H1 (cell line): ENCODE measurements around the gene MFAP1. TPM values are rescaled to one million over a fixed set of nuclear protein-coding genes. Genes with fewer than 3 reads are reported as not detected.
A peak's percentile ranks its signal among the peaks of the same experiment; 100 is the strongest.

Source experiments
- CTCF ChIA-PET: fragments of 300-600 bp; sonication (Branson Sonifier 250); formaldehyde crosslinking; loops from one replicate; lab custom pipeline; 2021; ENCODE audit not compliant: partially characterized antibody; lab: Charles Lee
- POLR2A ChIA-PET: fragments of 300-600 bp; sonication (Branson Sonifier 250); formaldehyde crosslinking; loops from one replicate; lab custom pipeline; 2021; ENCODE audit warnings: inconsistent platforms; ENCODE audit not compliant: partially characterized antibody; lab: Charles Lee
- DNase-seq, 2 experiments: peaks; one replicate each; pipeline versions ENCODE4 v3.0.0 to v3.0.0-alpha.2; 2010 to 2022; ENCODE audit warnings: low spot score in 2 of 2, low read depth in 1 of 2, mixed read lengths in 1 of 2
- FAIRE-seq: peaks from 2 replicates; lab custom pipeline; 2011; peaks lifted over from hg19 to GRCh38; lab: Jason Lieb, UNC
- H2AFZ ChIP-seq: 2 replicates; pipeline ENCODE4 v1.8.1; 2012; ENCODE audit warnings: low read length, inconsistent platforms
- H2AK5ac ChIP-seq: 2 replicates; pipeline ENCODE4 v1.6.1; 2013; ENCODE audit warnings: low read depth, low read length
- H2BK120ac ChIP-seq: replicated peaks from 2 replicates; pipeline ENCODE3; 2013; ENCODE audit warnings: low read depth, low read length, inconsistent platforms
- H2BK12ac ChIP-seq: 2 replicates; pipeline ENCODE4 v1.6.1; 2013; ENCODE audit warnings: low read depth, low read length
- H2BK15ac ChIP-seq: 2 replicates; pipeline ENCODE4 v1.6.1; 2013; ENCODE audit warnings: low read length
- H2BK20ac ChIP-seq: 2 replicates; pipeline ENCODE4 v1.6.1; 2013; ENCODE audit warnings: low read length
- H2BK5ac ChIP-seq: 2 replicates; pipeline ENCODE4 v1.6.1; 2013; ENCODE audit warnings: low read depth, low read length
- H3K14ac ChIP-seq: 2 replicates; pipeline ENCODE4 v1.6.1; 2013; ENCODE audit warnings: inconsistent platforms; ENCODE audit not compliant: insufficient read length
- H3K18ac ChIP-seq: 2 replicates; pipeline ENCODE4 v1.6.1; 2013; ENCODE audit warnings: low read length; ENCODE audit errors: extremely low read depth
- H3K23ac ChIP-seq: 2 replicates; pipeline ENCODE4 v1.6.1; 2013; ENCODE audit warnings: inconsistent platforms; ENCODE audit not compliant: insufficient read length
- H3K23me2 ChIP-seq: 2 replicates; pipeline ENCODE4 v1.6.1; 2013; ENCODE audit warnings: low read depth, low read length
- H3K27ac ChIP-seq: 2 replicates; pipeline ENCODE4 v1.6.1; 2011; ENCODE audit warnings: low read depth, low read length, inconsistent platforms
- H3K27me3 ChIP-seq, 4 experiments: replicated peaks in 1 of 4; 1 replicate in 1 of 4; 2 replicates in 3 of 4; pipeline versions ENCODE4 v1.6.1 to v1.8.1; 2011 to 2013; ENCODE audit warnings: low read length in 3 of 4, mild to moderate bottlenecking in 3 of 4, inconsistent platforms in 2 of 4, mixed read lengths in 2 of 4, moderate library complexity in 1 of 4; ENCODE audit not compliant: control insufficient read depth in 3 of 4, insufficient read depth in 3 of 4; ENCODE audit errors: extremely low read depth in 1 of 4
- H3K36me3 ChIP-seq, 4 experiments: 2 replicates each; pipeline versions ENCODE4 v1.6.1 to v1.8.1; 2011 to 2013; ENCODE audit warnings: mild to moderate bottlenecking in 4 of 4, low read length in 3 of 4, moderate library complexity in 2 of 4, control low read depth in 1 of 4, inconsistent platforms in 1 of 4; ENCODE audit not compliant: insufficient read depth in 4 of 4, control insufficient read depth in 2 of 4
- H3K4ac ChIP-seq: replicated peaks from 2 replicates; pipeline ENCODE3; 2013; ENCODE audit warnings: low read length, low read depth, mixed read lengths, inconsistent platforms; ENCODE audit not compliant: insufficient read length
- H3K4me1 ChIP-seq, 4 experiments: replicated peaks in 1 of 4; 1 replicate in 1 of 4; 2 replicates in 3 of 4; pipeline versions ENCODE4 v1.6.1 to v1.8.1; 2011 to 2013; ENCODE audit warnings: low read length in 3 of 4, inconsistent platforms in 2 of 4, mixed read lengths in 1 of 4; ENCODE audit not compliant: insufficient read depth in 4 of 4, control insufficient read depth in 3 of 4
- H3K4me2 ChIP-seq, 2 experiments: 2 replicates each; pipeline versions ENCODE4 v1.6.1 to v1.8.1; 2011 to 2013; ENCODE audit warnings: low read depth in 2 of 2, low read length in 2 of 2, control low read depth in 1 of 2, inconsistent platforms in 1 of 2, mild to moderate bottlenecking in 1 of 2; ENCODE audit not compliant: insufficient read depth in 1 of 2
- H3K4me3 ChIP-seq, 4 experiments: fragments of 200-600, 300-600 bp in 1 of 4; sonication (generic), shearing (Covaris generic), sonication (Bioruptor Twin) in 1 of 4; 2 replicates each; pipeline versions ENCODE4 v1.5.1 to v1.8.1; 2011 to 2016; ENCODE audit warnings: low read length in 4 of 4, low read depth in 3 of 4, control low read depth in 2 of 4, inconsistent platforms in 2 of 4, mild to moderate bottlenecking in 2 of 4, mixed read lengths in 1 of 4, moderate library complexity in 1 of 4; ENCODE audit not compliant: insufficient read depth in 2 of 4; ENCODE audit errors: extremely low read depth in 1 of 4
- H3K56ac ChIP-seq: replicated peaks from 2 replicates; pipeline ENCODE3; 2013; ENCODE audit warnings: low read depth, mild to moderate bottlenecking, mixed read lengths, low read length, inconsistent platforms; ENCODE audit not compliant: insufficient read length
- H3K79me1 ChIP-seq: 2 replicates; pipeline ENCODE4 v1.6.1; 2013; ENCODE audit warnings: low read depth, low read length, control low read depth
- H3K79me2 ChIP-seq, 2 experiments: 2 replicates each; pipeline versions ENCODE4 v1.6.1 to v1.8.1; 2012 to 2013; ENCODE audit warnings: low read length in 2 of 2, mild to moderate bottlenecking in 2 of 2, inconsistent platforms in 1 of 2; ENCODE audit not compliant: insufficient read depth in 2 of 2, control insufficient read depth in 1 of 2
- H3K9ac ChIP-seq, 4 experiments: replicated peaks in 1 of 4; 1 replicate in 1 of 4; 2 replicates in 3 of 4; pipeline versions ENCODE4 v1.6.1 to v1.8.1; 2011 to 2013; ENCODE audit warnings: low read depth in 3 of 4, low read length in 3 of 4, control low read depth in 2 of 4, mild to moderate bottlenecking in 2 of 4, moderate library complexity in 2 of 4, inconsistent platforms in 1 of 4; ENCODE audit errors: extremely low read depth in 1 of 4
- H3K9me3 ChIP-seq, 2 experiments: 2 replicates each; pipeline versions ENCODE4 v1.6.1 to v1.8.1; 2012 to 2013; ENCODE audit warnings: mild to moderate bottlenecking in 2 of 2, moderate library complexity in 2 of 2, control low read depth in 1 of 2, inconsistent platforms in 1 of 2, low read depth in 1 of 2, low read length in 1 of 2, mixed read lengths in 1 of 2; ENCODE audit not compliant: insufficient read depth in 2 of 2
- H4K20me1 ChIP-seq, 2 experiments: replicated peaks in 1 of 2; 2 replicates each; pipeline versions ENCODE3 to v1.8.1; 2011 to 2013; ENCODE audit warnings: inconsistent platforms in 2 of 2, low read length in 2 of 2, mild to moderate bottlenecking in 1 of 2; ENCODE audit not compliant: insufficient read depth in 2 of 2, control insufficient read depth in 1 of 2
- H4K5ac ChIP-seq: 2 replicates; pipeline ENCODE4 v1.6.1; 2013; ENCODE audit warnings: low read length, low read depth, mixed read lengths, inconsistent platforms; ENCODE audit not compliant: insufficient read length
- H4K8ac ChIP-seq: 2 replicates; pipeline ENCODE4 v1.8.0; 2013; ENCODE audit warnings: mild to moderate bottlenecking, moderate library complexity, low read length, inconsistent platforms; ENCODE audit not compliant: insufficient read depth; ENCODE audit errors: extremely low read depth
- H4K91ac ChIP-seq: replicated peaks from 2 replicates; pipeline ENCODE3; 2013; ENCODE audit warnings: low read length, mixed read lengths, inconsistent platforms; ENCODE audit not compliant: insufficient read length
- HDAC2 ChIP-seq, 2 experiments: fragments of 300-600 bp in 1 of 2; sonication (generic) in 1 of 2; IDR thresholded peaks; 2 replicates each; pipeline ENCODE4 v1.6.1; 2011 to 2012; ENCODE audit warnings: low read depth in 2 of 2, low read length in 2 of 2, mild to moderate bottlenecking in 2 of 2, moderate library complexity in 2 of 2, borderline replicate concordance in 1 of 2, inconsistent platforms in 1 of 2
- KDM1A ChIP-seq: fragments of 200-600, 300-600 bp; sonication (generic); IDR thresholded peaks from 2 replicates; pipeline ENCODE4 v1.7.1; 2016; ENCODE audit warnings: mild to moderate bottlenecking, low read length, borderline replicate concordance
- PHF8 ChIP-seq: fragments of 200-600 bp; sonication (generic); conservative IDR thresholded peaks from 2 replicates; pipeline ENCODE4 v1.7.1; 2012; ENCODE audit warnings: low read depth, mild to moderate bottlenecking, inconsistent platforms, low read length, moderate library complexity
- POLR2A ChIP-seq, 2 experiments: IDR thresholded peaks; 1 replicate in 1 of 2; 2 replicates in 1 of 2; pipeline ENCODE4 v1.6.1; 2011; ENCODE audit warnings: low read depth in 2 of 2, low read length in 2 of 2, mild to moderate bottlenecking in 2 of 2; ENCODE audit errors: control extremely low read depth in 1 of 2
- POLR2AphosphoS5 ChIP-seq: IDR thresholded peaks from 2 replicates; pipeline ENCODE4 v1.6.1; 2011; ENCODE audit warnings: low read depth, low read length
- RBBP5 ChIP-seq: IDR thresholded peaks from 2 replicates; pipeline ENCODE4 v1.7.1; 2012; ENCODE audit warnings: low read depth, mild to moderate bottlenecking, inconsistent platforms, low read length, moderate library complexity, borderline replicate concordance
- SIN3A ChIP-seq, 2 experiments: IDR thresholded peaks in 1 of 2; conservative IDR thresholded peaks in 1 of 2; 2 replicates each; pipeline ENCODE4 v1.6.1; 2011 to 2012; ENCODE audit warnings: low read length in 2 of 2, improper control_type of control experiment in 1 of 2, low read depth in 1 of 2, mild to moderate bottlenecking in 1 of 2
- TBP ChIP-seq: IDR thresholded peaks from 2 replicates; pipeline ENCODE4 v1.6.1; 2011; ENCODE audit warnings: low read depth, low read length, improper control_type of control experiment
- ZNF274 ChIP-seq: IDR thresholded peaks from 2 replicates; pipeline ENCODE4 v1.7.0; 2012; ENCODE audit warnings: low read length, borderline replicate concordance; ENCODE audit errors: extremely low read depth
- WGBS, 2 experiments: shearing (Covaris generic) in 1 of 2; methylation state at CpG; one replicate each; pipeline versions ENCODE4 v1.1.6 to v1.1.7; 2013 to 2015; ENCODE audit warnings: low lambda C conversion rate in 2 of 2, mixed read lengths in 2 of 2, inconsistent platforms in 1 of 2, low coverage in 1 of 2, missing lambda C conversion rate in 1 of 2; ENCODE audit not compliant: insufficient replicate concordance in 2 of 2, insufficient coverage in 1 of 2, insufficient read length in 1 of 2; ENCODE audit errors: extremely low coverage in 1 of 2, missing lambda C conversion rate in 1 of 2; 5-methylcytosine and 5-hydroxymethylcytosine counted together
- polyA plus RNA-seq, 7 experiments: library from polyadenylated mRNA; depleted of rRNA in 3 of 7; stranded (reverse) in 5 of 7; unstranded in 2 of 7; fragments of >200 nt in 5 of 7; fragments of 200-250 nt in 2 of 7; gene quantifications; 1 replicate in 5 of 7; 2 replicates in 1 of 7; 4 replicates in 1 of 7; pipeline versions ENCODE4 v1.2.1 to v1.2.3, GENCODE V29; 2011 to 2013; ENCODE audit warnings: missing spikeins in 2 of 7, mixed read lengths in 2 of 7
- total RNA-seq: library from RNA; stranded (reverse); fragmentation: NEBNext Ultra II Directional; extraction: Animal tissue kit (Norgen Biotek cat#: 25700); gene quantifications from 2 replicates; pipeline ENCODE4 v1.2.1, GENCODE V29; 2021

MFAP1 gene
- total and polyA plus RNA-seq, 2 of the 8 experiments (the other 6 are each of a cell fraction or from before 2014, with no cell fraction given) = 23.6 to 36.7 TPM

DNA sequence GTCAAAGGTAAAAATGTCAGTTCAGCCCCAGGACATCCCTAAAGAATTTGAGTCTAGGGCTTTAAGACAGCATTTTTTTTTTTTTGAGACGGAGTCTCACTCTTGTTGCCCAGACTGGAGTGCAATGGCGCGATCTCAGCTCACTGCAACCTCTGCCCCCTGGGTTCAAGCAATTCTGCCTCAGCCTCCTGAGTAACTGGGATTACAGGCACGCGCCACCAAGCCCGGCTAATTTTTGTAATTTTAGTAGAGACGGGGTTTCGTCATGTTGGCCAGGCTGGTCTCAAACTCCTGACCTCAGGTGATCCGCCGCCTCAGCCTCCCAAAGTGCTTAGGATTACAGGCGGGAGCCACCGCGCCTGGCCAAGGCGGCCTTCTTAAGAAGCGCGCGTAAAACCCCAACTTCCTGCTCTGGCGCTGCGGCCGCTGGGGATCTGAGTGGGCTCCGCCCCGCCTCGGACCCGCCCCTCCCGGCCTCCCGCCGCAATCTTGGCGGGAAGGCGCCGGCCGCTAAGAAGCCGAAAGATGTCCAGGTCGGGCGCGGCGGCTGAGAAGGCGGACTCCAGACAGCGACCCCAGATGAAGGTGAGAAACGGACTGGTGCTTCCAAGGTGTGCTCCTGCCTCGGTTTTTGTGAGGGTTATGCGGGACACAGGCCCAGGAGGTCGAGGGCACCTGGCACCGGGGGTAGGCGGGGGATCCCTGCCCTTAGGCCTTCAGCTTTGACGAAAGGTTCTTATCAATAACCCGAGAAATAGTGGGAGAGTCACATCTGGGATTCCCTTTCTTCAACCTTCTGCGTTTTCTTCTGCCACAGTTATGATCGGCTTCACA, 2.2 kb upstream of the MFAP1 start, which contains the start of gene WDR76:
Gene WDR76 (plus strand): TSS at position 495 of the 834 bp plus-strand sequence. CDS start 31 bp downstream, at position 526.
- CTCF ChIA-PET = interaction anchor here (0.7 kb wide), 1 partner anchor 14 kb away, joined by 3 read pairs; no protein-coding TSS in a partner anchor
- peaks cover 0 to 16% (median 4%) of the 10 kb centered on the region in 4 experiments; a peak in 4 of 7 replicates for H3K27me3 ChIP-seq
- peak; percentile 60 to 89 for DNase-seq
- H2AFZ ChIP-seq = peak within 1 kb of the TSS; percentile 92
- H2BK15ac ChIP-seq = no peak within 1 kb of the TSS
- no peak within 1 kb of the TSS for H4K91ac ChIP-seq
- peaks cover 0 to 4% (median 2%) of the 10 kb centered on the region in 4 experiments; a peak in 4 of 7 replicates for H3K4me1 ChIP-seq
- H2BK12ac ChIP-seq = no peak within 1 kb of the TSS; the same call in 1 of the 2 replicates
- H3K23ac ChIP-seq = no peak within 1 kb of the TSS
- H2BK5ac ChIP-seq = no peak within 1 kb of the TSS
- no peak within 1 kb of the TSS for H3K14ac ChIP-seq
- peak within 1 kb of the TSS; percentile 36; the same call in 1 of the 2 replicates for H3K27ac ChIP-seq
- no peaks in the 10 kb centered on the region for H3K79me1 ChIP-seq
- H3K9me3 ChIP-seq = peaks cover 0 to 3% of the 10 kb centered on the region in 2 experiments; a peak in 2 of 4 replicates
- H3K23me2 ChIP-seq = no peaks in the 10 kb centered on the region
- peak within 1 kb of the TSS; percentile 64 to 80 for H3K4me2 ChIP-seq
- no peaks in the 10 kb centered on the region for H4K20me1 ChIP-seq
- WGBS, 2 experiments = 16% methylated on average over 48 of the region's 48 CpGs; no CpG with 5 or more reads in 1 of the 2 experiments
- peak within 1 kb of the TSS; percentile 90 for H4K8ac ChIP-seq
- no peak within 1 kb of the TSS for H2AK5ac ChIP-seq
- peak within 1 kb of the TSS; percentile 62; the same call in 1 of the 2 replicates for H3K18ac ChIP-seq
- peak within 1 kb of the TSS; percentile 57 to 82 (median 62) for H3K4me3 ChIP-seq
- peaks cover 3 to 15% of the 10 kb centered on the region in 2 experiments for H3K79me2 ChIP-seq
- H2BK120ac ChIP-seq = no peak within 1 kb of the TSS
- H3K36me3 ChIP-seq = peaks cover 0 to 5% (median 0%) of the 10 kb centered on the region in 4 experiments; a peak in 1 of 8 replicates
- FAIRE-seq = no peak
- H3K4ac ChIP-seq = no peak within 1 kb of the TSS
- no peak within 1 kb of the TSS for H4K5ac ChIP-seq
- peak within 1 kb of the TSS; percentile 74 to 92 (median 78) for H3K9ac ChIP-seq
- no peak within 1 kb of the TSS for H3K56ac ChIP-seq
- no peak within 1 kb of the TSS for H2BK20ac ChIP-seq
- POLR2A ChIA-PET = interaction anchor here (0.6 to 2.0 kb wide), 6 partner anchors 17 to 343 kb away, joined by 3 to 8 read pairs (median 4); partner anchors contain the start of genes ELL3, HYPK and SERINC4
- TF ChIP-seq ZNF274 (no peak), SIN3A (conservative IDR thresholded peaks at IDR 0.05 in 1 of 2, IDR thresholded peaks at IDR 0.05 in 1 of 2; ENCODE audit: low read depth in 1 of 2, low read length in 2 of 2) (no peak), TBP (peak; percentile 44; the same call in 1 of the 2 replicates), POLR2A (IDR thresholded peaks at IDR 0.05; ENCODE audit: control extremely low read depth in 1 of 2, low read depth in 2 of 2, low read length in 2 of 2) (peak in 1 of 2 experiments; percentile 43; a peak in 1 of 3 replicates), PHF8 (peak; percentile 69), POLR2AphosphoS5 (0 out of 2 replicates have a peak, but pooled peaks have one; percentile 45), KDM1A (peak; percentile 67; the same call in 1 of the 2 replicates), RBBP5 (peak; percentile 56; the same call in 1 of the 2 replicates), HDAC2 (IDR thresholded peaks at IDR 0.05; ENCODE audit: borderline replicate concordance in 1 of 2, low read depth in 2 of 2, low read length in 2 of 2) (peak in 1 of 2 experiments; percentile 79; a peak in 1 of 4 replicates)
